ENCODE results near the gene MEGF11.

- TF ChIP-seq CTCF (IDR thresholded peaks at IDR 0.05; ENCODE audit: low read length): no peak
- TF ChIP-seq EZH2 (IDR thresholded peaks at IDR 0.05; ENCODE audit: borderline replicate concordance, low read length): no peak
Observed at GRCh38 chr15:66135664-66136063, 117.9 kb downstream of the MEGF11 start.
